ENCODE results near the gene H2BK1.

H2BK1 gene

DNA sequence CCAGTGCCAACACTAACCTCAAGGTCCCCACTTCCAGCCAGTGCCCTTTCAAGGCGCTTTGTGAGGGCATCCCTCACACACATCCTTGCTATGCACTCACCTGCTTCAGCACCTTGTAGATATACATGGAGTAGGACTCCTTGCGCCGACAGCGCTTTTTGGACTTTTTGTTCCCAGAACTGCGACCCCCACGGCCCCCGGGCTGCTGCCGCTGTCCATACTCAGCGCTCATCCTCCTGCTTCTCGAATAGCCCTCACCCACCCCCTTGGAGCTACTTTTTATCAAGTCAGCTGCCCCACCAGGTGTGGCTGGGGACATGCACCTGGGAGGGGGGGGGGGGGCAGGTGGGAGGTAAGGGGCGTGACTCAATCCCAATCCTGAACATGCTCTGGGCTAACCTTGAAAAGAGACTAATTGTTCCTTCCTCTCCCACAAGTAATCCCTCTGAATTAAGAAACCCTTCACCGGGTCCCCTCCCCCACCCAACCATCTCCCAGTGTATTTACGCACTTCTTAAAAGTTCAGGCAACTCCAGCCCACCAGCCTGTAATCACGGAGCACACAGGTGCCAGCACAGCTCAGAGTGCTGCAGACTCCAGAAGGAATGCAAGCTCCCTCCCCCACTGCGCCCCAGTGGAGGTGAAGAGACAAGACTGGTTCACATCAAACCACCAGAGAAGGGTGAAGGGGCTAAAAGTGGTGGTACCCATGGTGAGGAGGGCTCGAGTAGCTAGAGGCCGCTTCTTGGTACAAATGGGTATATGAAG lies at the start of gene H2BK1:
H2BK1 (minus strand) TSS at position 402 of the 768 bp plus-strand sequence; CDS start at position 232, 170 bp downstream.
- no peak for DNase-seq

DNA sequence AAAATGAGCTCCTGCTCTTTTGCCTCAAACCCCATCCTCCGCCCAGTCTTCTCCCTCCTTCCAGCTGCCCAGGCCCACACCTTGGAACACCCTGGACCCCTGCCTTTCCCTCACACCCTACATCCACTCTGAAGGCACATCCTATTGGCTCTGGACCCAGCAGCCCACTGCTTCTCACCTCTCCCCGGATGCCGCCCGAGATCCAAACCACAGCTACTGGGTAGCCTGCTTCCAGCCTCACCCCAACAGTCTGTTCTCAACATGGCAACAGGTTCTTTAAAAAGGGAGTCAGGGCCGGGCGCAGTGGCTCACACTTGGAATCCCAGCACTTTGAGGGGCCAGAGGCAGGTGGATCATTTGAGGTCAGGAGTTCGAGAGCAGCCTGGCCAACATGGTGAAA lies 47.7 kb upstream of the H2BK1 start:
- DNase-seq, result no peak

DNA sequence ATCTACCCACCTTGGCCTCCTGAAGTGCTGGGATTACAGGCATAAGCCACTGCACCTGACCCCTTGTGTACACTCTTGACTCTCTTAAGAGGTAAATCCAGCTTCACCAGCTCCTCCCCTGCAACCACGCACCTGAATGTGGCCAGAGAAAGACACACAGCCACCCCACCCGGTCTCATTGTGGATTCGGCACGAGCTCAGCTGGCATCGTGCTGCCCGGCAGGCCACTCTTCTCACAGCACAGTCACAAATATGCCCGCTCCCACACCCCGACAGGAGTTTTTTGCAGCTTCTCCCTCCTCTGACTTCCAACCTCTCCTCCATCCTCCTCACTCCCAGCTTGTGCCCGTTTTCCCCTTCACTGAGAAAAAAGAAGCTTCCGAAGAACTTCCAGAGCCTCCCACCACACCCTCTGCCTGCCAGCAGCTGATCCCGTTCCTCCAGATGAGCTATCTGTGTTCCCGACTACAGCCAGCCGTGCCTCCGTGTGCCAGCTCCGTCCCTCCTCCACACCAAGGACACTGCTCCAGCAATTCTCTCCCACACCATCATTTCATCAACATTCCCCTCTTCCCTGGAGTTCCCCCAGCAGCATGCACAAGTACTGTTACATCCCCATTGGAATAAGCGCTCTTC lies 46.2 kb upstream of the H2BK1 start:
- DNase-seq, result no peak

DNA sequence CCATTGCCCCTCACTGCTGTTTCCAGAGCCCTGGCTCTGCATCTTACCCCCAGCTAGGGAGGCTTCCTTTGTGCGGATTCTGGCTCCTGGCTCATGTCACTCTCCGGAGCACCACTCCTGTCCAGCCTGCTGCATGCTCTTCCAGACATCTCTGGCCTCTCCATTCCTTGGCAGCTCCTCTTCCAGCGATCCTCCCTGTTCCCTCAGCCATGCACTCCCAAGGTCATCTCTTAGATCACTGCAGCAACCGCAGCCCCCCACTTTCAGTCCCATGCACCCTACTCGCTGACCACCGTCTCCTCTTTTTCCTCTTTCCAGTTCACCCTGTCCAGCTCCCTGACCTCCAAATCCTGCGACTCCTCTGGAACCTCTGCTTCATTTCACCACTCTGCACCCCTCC lies 45.1 kb upstream of the H2BK1 start:
- DNase-seq, result no peak

GRCh38 chr7:151254851-151255250 lies 44.6 kb upstream of the H2BK1 start:
- no peak for DNase-seq

GRCh38 chr7:151254316-151254715 lies 44.0 kb upstream of the H2BK1 start:
- DNase-seq, result no peak

- DNase-seq, result no peak
Measured at GRCh38 chr7:151252961-151253711, 42.8 kb upstream of the H2BK1 start.

GRCh38 chr7:151252561-151252835 lies 42.2 kb upstream of the H2BK1 start:
- no peak for DNase-seq

- no peak for DNase-seq
Measured at GRCh38 chr7:151251689-151252560, 41.6 kb upstream of the H2BK1 start.

DNA sequence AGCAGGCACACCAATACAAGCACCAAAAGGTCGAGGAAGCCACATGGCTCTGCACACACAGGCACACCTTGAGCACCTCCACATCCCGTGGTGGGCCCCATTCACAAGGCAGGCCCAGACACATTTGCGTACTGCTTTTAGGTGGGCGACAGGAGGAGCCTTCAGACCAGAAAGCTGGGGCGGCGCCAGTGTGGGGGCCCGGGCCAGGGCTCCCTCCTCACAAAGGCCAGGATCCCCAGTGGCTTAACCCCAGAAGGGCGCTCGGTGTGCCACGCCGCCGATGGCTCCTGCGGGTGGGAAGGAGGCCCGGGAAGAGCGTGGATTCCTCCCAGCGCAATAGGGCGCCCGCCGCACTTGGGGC lies 41.0 kb upstream of the H2BK1 start:
- DNase-seq, result no peak

- no peak for DNase-seq
Measured at GRCh38 chr7:151250181-151251132, 40.2 kb upstream of the H2BK1 start.

DNA sequence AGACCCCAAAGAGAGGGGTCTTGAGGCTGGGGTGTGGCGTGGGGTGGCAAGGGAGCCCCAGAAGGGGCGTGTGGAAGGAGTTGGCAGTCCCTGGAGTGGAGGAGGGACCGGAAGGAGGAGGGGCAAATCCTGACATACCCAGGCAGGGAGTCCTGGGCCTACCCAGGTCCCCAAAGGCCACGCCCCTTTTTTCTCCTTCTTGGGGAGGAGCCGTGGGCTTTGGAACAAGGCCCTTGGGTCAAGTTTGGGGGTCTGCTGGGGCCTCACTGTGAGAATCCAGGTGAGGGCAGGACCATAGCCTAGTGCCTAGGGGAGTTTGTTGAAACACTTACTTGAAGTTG lies 39.4 kb upstream of the H2BK1 start:
- no peak for DNase-seq

DNA sequence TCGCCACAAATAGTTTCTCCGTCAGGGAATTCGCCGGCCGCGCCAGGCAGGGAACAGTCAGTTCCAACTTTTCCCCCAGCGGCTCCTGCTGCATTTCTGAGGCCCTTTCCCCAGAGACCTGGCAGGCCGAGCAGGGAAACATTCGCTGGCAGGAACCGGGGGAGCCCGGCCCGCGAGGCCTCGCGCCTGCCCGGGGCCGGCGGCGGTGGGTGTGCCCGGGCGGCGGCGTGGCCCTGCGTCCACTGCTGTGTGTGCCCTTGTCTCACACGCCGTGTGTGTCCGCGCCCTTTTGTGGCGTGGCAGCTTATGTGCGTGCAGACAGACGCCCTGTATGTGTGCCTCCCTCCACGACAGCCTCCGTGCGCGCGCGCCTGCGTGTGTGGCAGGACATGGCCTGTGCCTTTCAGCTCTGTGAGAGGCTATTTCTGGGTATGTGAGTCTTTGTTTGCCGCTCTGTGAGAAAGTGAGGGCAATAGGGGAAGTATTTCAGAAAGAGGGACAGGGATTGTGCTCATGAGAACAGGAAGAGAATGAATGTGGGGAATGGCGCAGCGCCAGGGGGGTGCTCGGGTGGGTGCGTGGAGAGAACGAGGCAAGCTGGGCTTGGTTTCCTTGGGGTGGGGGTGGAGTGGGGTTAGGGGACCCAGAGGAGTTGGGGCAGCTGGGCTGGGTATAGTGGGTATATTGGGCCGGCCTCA lies 38.9 kb upstream of the H2BK1 start:
- no peak for DNase-seq

DNA sequence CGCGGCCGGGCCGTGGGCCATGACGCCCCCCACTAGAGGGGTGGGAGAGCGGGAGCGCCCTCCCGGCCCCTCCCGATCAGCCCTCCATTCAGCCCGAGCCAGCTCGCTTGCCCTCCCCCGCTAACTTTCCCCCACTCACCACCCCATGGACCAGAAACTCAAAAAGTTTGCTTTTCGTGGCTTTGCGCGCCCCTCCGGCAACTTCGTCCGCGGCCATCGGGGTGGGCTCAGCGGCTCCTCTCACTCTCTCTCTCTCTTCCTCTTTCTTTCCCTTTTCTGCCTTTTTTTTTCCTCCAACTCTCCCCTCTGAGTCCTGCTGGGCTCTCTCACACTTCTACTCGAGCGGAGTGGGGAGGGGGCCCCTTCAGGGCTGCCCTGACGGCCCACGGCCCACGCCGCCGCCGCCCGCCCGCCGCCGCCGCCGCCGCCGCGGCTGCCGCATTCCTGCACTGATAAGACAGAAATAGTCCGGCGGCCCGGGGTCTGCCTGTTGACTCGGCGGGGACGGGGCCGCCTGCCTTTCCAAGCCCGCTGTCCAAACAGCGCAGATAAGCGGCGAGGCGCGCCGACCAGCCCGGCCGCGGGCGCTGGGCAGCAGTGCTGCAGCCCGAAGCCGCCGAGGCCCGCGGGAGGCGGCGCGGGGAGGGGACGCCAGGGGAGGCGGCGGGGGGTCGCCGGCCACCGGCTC lies 38.2 kb upstream of the H2BK1 start, which contains the start of gene SMARCD3:
SMARCD3 (minus strand) TSS at position 349 of the 688 bp plus-strand sequence; CDS start at position 217, 132 bp downstream.
- DNase-seq, result no peak

DNA sequence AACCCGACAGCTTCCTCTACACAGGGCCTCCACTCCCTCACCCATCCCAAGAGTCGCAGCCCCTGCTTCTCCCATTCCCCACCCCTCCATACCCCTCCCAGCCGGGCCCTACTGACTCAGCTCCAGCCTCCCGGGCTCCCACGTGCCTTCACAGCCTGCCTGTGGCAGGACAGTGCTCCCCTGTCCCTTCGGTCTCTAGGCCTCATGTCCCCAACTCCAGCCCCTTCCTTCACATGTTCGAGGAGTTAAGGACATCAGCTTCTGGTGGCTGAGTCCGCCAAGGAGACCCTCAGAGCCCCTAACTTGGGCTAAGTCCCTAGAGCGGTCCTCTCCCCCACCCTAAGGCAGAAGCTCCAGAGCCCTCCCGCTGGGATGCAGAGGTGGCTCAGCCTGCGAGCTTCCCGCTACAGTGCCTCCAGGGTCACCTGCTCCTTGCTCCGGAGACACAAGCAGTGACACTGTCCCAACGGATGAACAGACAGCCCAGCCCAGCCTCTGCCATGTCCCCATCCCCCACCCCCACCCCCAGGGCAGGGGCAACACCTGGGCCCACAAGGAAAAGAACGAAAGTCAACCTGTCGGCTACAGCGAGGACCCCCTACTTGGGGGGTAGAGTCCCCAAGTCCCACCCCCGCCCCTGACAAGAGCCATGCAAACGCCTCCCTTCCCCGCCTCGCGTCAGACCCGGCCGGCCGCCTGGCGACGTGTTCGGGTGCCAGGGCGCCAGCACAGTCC lies 37.5 kb upstream of the H2BK1 start:
- DNase-seq, result no peak

DNA sequence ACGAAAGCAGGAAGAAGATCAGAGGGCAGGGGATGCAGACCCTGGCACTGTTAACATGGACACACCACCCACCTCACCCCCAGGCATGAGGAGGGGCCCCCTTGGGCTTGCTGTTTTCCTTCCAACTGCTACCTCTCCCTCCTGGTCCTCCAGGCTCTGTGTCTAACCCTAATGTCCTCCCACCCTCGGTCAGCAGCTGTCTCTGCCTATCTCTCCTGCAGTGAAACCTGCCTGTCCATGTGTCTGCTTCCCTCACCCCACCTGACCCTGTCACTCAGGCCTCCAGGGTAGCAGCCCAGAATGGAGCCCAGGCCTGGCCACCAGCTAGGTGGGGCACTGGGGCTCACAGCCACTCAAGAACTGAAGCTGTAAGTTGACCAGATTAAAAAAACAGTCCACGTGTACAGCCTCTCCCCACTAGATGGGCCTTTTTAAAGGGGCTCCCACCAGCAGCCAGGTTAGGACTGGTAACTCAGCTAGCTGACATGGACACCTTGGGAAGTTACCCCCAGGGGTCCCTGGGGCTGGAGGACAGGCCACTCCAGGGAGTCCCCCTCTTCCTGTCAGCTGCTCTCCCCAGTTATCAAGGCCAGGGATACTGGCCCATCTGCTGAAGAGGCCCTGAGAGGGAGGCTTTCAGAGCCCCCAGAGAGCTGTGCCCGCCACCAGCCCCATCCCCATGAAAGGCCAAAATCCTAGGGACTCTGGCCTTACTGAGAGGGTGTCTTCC lies 36.7 kb upstream of the H2BK1 start:
- DNase-seq, result no peak

GRCh38 chr7:151246102-151246850 lies 36.0 kb upstream of the H2BK1 start:
- no peak for DNase-seq

DNA sequence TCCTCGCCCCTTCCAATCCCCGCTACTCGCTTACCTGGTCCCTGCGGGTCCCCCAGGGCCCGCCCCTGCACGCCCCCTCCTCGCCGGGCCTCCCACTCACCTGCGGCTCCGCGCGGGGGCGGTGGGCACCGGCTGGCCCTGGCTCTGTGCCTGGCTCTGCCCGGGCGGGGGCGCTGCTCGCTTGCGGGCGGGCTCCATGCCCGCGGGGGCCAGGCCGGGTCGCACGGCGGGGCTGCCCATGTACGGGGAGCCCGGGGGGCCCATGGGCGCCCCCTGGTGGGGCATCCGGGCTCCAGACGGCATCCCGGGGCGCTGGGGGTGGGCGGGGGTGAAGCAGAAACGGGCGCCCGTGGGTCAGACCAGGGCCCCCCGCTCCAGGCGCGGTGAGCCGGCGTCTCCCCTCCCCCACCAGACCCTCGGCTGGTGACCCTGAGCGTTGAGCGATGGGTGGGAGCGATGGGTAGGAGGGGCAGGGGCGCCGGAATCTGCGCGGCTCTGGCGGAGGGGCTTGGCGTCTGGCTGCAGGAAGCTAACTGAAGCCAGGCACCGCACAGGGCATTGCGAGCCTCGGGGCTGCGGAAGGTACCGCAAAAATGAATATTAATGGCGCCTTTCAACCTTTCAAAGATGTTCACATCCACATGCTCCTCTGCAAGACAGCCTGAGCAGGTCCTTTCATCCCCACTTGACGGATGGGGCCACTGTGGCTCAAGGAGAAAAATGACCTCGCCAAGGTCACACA lies 35.2 kb upstream of the H2BK1 start:
- peak in 1 of 2 experiments; percentile 20 for DNase-seq

Data from AML-193 (cell line).